Measurements from ENCODE around the gene SEMA5A.

The SEMA5A gene

GRCh38 chr5:9126490-9126889 lies 419.4 kb downstream of the SEMA5A start:
- H3K9ac ChIP-seq (ENCODE audit: low read depth, low read length), result no peak overlapping the region
- H3K27ac ChIP-seq (ENCODE audit: low read length), result no peak overlapping the region
- H3K27me3 ChIP-seq (ENCODE audit: insufficient read depth, low read length), result no peaks in the 10 kb centered on the region
- H3K4me1 ChIP-seq (ENCODE audit: insufficient read depth, low read length), result no peaks in the 10 kb centered on the region
- H3K4me3 ChIP-seq (ENCODE audit: low read length), result no peak overlapping the region
- H3K36me3 ChIP-seq (ENCODE audit: insufficient read depth, low read depth, low read length), result no peaks in the 10 kb centered on the region
- no peaks in the 10 kb centered on the region for H3K9me3 ChIP-seq (ENCODE audit: insufficient read depth, low read depth, low read length)

DNA sequence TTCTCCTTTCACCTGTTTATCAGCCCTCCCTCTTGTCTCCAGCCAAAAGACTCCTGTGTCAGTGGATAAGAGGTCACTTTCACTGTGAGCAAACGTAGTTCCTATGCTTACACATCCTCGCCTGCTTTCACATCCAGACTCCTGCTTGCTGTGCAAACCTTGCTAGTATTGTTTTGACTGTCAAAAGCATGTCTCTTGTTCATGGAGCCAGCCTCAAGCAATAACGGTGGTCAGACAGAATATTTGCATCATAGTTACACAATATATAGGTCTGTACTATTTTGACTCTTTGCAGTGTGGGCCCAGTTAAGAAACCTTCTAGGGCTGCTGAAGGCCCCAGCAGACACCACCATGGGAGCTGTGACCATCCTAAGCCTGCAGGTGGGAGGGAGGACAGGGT lies 420.0 kb downstream of the SEMA5A start:
- H3K9me3 ChIP-seq (ENCODE audit: insufficient read depth, low read depth, low read length), result no peaks in the 10 kb centered on the region
- H3K36me3 ChIP-seq (ENCODE audit: insufficient read depth, low read depth, low read length), result no peaks in the 10 kb centered on the region
- H3K4me3 ChIP-seq (ENCODE audit: low read length), result no peak overlapping the region
- no peaks in the 10 kb centered on the region for H3K4me1 ChIP-seq (ENCODE audit: insufficient read depth, low read length)
- no peak overlapping the region for H3K9ac ChIP-seq (ENCODE audit: low read depth, low read length)
- H3K27me3 ChIP-seq (ENCODE audit: insufficient read depth, low read length), result no peaks in the 10 kb centered on the region
- no peak overlapping the region for H3K27ac ChIP-seq (ENCODE audit: low read length)

DNA sequence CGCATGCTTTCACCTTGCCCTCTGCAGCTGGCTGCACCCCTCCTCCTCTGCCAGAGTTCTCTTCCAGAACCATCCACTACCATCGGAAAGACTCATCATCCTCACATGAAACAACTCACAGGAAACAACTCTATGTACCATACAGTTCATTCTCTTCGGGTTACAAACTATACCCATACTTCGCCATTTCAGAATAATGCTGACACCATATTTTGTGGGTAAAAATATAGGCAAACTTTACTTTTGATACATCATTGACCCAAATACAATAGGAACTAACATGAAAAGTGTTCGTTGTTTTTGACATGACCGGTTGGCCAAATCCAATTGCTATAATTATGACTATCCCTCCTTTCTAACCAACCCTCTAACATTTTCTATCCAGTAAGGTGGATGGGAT lies 421.0 kb downstream of the SEMA5A start:
- Histone ChIP-seq H3K27ac (ENCODE audit: low read length) (no peak overlapping the region), H3K4me3 (ENCODE audit: low read length) (no peak overlapping the region), H3K36me3 (ENCODE audit: insufficient read depth, low read depth, low read length) (no peaks in the 10 kb centered on the region), H3K9me3 (ENCODE audit: insufficient read depth, low read depth, low read length) (no peaks in the 10 kb centered on the region), H3K27me3 (ENCODE audit: insufficient read depth, low read length) (no peaks in the 10 kb centered on the region), H3K4me1 (ENCODE audit: insufficient read depth, low read length) (no peaks in the 10 kb centered on the region), H3K9ac (ENCODE audit: low read depth, low read length) (no peak overlapping the region)

DNA sequence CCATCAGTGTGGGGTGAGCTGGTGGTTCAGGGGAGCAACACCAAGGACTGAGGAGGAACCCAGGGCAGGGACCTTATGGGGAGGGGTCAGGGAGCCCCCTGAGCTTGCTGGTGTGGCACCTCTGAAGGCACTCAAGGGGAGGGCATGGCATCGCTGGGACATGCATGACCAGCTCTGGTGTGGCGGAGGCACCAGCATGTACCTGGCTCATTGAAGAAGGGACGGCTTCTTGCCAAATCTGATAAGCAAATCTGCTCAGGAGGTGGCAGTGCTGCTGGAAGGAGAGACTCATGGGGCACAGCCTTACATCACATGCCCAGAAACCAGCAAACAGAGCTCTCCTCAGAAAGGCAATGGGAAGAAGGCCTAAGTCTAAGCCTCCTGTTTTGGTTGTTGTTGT lies 421.8 kb downstream of the SEMA5A start:
- Histone ChIP-seq H3K4me3 (ENCODE audit: low read length) (no peak overlapping the region), H3K27me3 (ENCODE audit: insufficient read depth, low read length) (no peaks in the 10 kb centered on the region), H3K36me3 (ENCODE audit: insufficient read depth, low read depth, low read length) (no peaks in the 10 kb centered on the region), H3K9ac (ENCODE audit: low read depth, low read length) (no peak overlapping the region), H3K27ac (ENCODE audit: low read length) (no peak overlapping the region), H3K9me3 (ENCODE audit: insufficient read depth, low read depth, low read length) (no peaks in the 10 kb centered on the region), H3K4me1 (ENCODE audit: insufficient read depth, low read length) (no peaks in the 10 kb centered on the region)

DNA sequence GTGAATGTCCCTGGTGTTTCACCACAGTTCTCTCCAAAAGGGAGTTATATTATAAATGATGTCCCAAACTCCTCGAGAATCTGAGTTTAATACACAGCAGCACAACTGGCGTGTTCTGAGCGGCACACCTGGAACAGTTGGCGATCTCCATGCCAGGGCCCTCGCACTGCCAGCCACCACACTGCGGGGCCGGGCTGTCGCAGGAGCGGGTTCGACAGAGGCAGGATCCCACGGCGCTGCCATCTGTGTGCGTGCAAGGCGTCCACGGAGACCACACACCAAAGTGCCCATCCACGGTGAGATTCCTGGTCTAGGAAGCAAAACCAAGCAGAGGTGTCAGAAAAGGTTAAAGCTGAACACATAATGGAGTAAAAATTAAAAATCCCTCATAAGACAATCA lies 423.3 kb downstream of the SEMA5A start:
- no peaks in the 10 kb centered on the region for H3K36me3 ChIP-seq (ENCODE audit: insufficient read depth, low read depth, low read length)

GRCh38 chr5:9121597-9121996 lies 424.3 kb downstream of the SEMA5A start:
- H3K27me3 ChIP-seq (ENCODE audit: insufficient read depth, low read length), result no peaks in the 10 kb centered on the region
- H3K4me1 ChIP-seq (ENCODE audit: insufficient read depth, low read length), result no peaks in the 10 kb centered on the region
- H3K9me3 ChIP-seq (ENCODE audit: insufficient read depth, low read depth, low read length), result no peaks in the 10 kb centered on the region
- H3K9ac ChIP-seq (ENCODE audit: low read depth, low read length), result no peak overlapping the region
- H3K27ac ChIP-seq (ENCODE audit: low read length), result no peak overlapping the region
- no peak overlapping the region for H3K4me3 ChIP-seq (ENCODE audit: low read length)
- H3K36me3 ChIP-seq (ENCODE audit: insufficient read depth, low read depth, low read length), result no peaks in the 10 kb centered on the region

More for the DNA sequence above, 423.3 kb downstream of the SEMA5A start:
- no peak overlapping the region for H3K4me3 ChIP-seq (ENCODE audit: low read length)
- no peaks in the 10 kb centered on the region for H3K27me3 ChIP-seq (ENCODE audit: insufficient read depth, low read length)
- H3K27ac ChIP-seq (ENCODE audit: low read length), result no peak overlapping the region
- no peaks in the 10 kb centered on the region for H3K9me3 ChIP-seq (ENCODE audit: insufficient read depth, low read depth, low read length)
- no peak overlapping the region for H3K9ac ChIP-seq (ENCODE audit: low read depth, low read length)
- no peaks in the 10 kb centered on the region for H3K4me1 ChIP-seq (ENCODE audit: insufficient read depth, low read length)

GRCh38 chr5:9118852-9119251 lies 427.0 kb downstream of the SEMA5A start:
- H3K36me3 ChIP-seq (ENCODE audit: insufficient read depth, low read depth, low read length), result no peaks in the 10 kb centered on the region
- no peak overlapping the region for H3K9ac ChIP-seq (ENCODE audit: low read depth, low read length)
- no peaks in the 10 kb centered on the region for H3K9me3 ChIP-seq (ENCODE audit: insufficient read depth, low read depth, low read length)
- H3K27me3 ChIP-seq (ENCODE audit: insufficient read depth, low read length), result no peaks in the 10 kb centered on the region
- no peaks in the 10 kb centered on the region for H3K4me1 ChIP-seq (ENCODE audit: insufficient read depth, low read length)
- no peak overlapping the region for H3K27ac ChIP-seq (ENCODE audit: low read length)
- H3K4me3 ChIP-seq (ENCODE audit: low read length), result no peak overlapping the region

DNA sequence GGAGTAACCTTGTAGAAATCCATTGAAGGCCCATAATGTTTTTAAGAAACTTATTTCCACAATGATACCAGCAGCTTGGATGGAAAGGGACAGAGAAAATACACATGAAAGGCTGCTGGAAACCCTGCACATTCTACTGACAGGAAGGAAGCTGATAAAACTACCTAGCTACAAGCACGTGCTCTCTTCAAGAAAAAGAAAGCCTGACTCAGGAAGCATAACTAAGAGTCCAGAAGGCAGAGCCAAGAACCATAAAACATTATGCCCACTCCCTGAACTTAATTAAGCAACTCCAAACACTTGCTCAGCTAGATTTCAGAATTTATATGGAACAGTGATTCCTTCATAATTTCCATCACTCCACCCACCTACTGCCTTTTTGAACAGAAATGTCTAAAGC lies 430.8 kb downstream of the SEMA5A start:
- no peaks in the 10 kb centered on the region for H3K36me3 ChIP-seq (ENCODE audit: insufficient read depth, low read depth, low read length)
- H3K9ac ChIP-seq (ENCODE audit: low read depth, low read length), result no peak overlapping the region
- no peaks in the 10 kb centered on the region for H3K4me1 ChIP-seq (ENCODE audit: insufficient read depth, low read length)
- H3K27ac ChIP-seq (ENCODE audit: low read length), result no peak overlapping the region
- no peaks in the 10 kb centered on the region for H3K27me3 ChIP-seq (ENCODE audit: insufficient read depth, low read length)
- no peak overlapping the region for H3K4me3 ChIP-seq (ENCODE audit: low read length)
- H3K9me3 ChIP-seq (ENCODE audit: insufficient read depth, low read depth, low read length), result no peaks in the 10 kb centered on the region

DNA sequence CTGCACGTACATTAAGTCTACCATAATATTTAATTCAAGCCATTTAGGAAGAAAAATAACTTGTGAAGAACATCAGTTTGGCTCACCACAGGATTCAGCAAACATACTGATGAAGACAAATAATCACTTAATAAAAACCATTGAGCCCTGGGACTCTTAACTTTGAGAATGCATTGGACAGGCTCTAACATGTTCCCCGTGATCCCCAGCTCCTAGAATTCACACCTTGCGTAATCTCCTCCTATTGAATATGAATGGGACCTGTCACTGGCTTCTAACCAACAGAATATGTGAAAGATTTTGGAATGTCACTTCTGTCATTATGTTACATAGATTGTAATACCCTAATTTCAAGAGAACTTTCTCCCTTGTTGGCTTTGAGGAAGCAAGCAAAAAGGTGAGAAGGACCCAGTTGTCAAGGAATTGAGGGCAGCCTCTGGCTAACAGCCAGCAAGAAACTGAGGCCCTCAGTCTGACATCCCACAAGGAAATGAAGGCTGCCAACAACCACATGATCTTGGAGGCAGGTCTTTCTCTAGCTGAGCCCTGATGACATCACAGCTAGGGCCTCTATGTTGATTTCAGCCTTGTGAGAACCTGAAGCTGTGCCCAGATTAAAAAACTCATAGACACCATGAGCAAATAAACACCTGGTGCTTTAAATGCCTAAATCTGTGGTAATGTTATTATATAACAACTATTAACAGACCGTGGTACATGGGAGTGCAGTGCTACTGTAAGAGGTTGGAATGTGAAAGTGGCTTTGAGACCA lies 433.2 kb downstream of the SEMA5A start:
- H3K27ac ChIP-seq (ENCODE audit: low read length), result no peak overlapping the region
- no peaks in the 10 kb centered on the region for H3K27me3 ChIP-seq (ENCODE audit: insufficient read depth, low read length)
- no peaks in the 10 kb centered on the region for H3K9me3 ChIP-seq (ENCODE audit: insufficient read depth, low read depth, low read length)
- no peaks in the 10 kb centered on the region for H3K4me1 ChIP-seq (ENCODE audit: insufficient read depth, low read length)
- H3K9ac ChIP-seq (ENCODE audit: low read depth, low read length), result no peak overlapping the region
- H3K36me3 ChIP-seq (ENCODE audit: insufficient read depth, low read depth, low read length), result no peaks in the 10 kb centered on the region; the same call in 1 of the 2 replicates
- no peak overlapping the region for H3K4me3 ChIP-seq (ENCODE audit: low read length)

DNA sequence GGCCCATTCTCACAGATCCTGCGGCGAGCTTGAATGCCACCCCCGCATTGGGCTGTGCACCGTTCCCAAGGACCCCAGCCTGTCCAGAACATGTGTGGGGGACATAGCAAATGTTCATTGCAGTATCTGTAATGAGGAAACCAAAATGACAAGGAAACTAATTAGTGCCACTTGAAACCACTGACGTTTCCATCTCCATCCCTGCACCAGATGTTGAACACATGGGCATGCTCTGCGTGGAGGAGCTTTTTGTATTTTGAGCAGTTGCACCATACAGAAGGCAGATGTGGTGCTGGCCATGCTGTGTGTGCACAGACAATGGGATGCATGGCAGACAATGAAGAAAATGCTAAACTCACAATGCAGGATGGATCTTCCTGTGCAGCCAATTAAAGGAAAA lies 437.7 kb downstream of the SEMA5A start:
- Histone ChIP-seq H3K27ac (ENCODE audit: low read length) (no peak overlapping the region), H3K27me3 (ENCODE audit: insufficient read depth, low read length) (no peaks in the 10 kb centered on the region), H3K9ac (ENCODE audit: low read depth, low read length) (no peak overlapping the region), H3K4me1 (ENCODE audit: insufficient read depth, low read length) (no peaks in the 10 kb centered on the region), H3K9me3 (ENCODE audit: insufficient read depth, low read depth, low read length) (no peaks in the 10 kb centered on the region), H3K4me3 (ENCODE audit: low read length) (no peak overlapping the region), H3K36me3 (ENCODE audit: insufficient read depth, low read depth, low read length) (no peaks in the 10 kb centered on the region; the same call in 1 of the 2 replicates)

DNA sequence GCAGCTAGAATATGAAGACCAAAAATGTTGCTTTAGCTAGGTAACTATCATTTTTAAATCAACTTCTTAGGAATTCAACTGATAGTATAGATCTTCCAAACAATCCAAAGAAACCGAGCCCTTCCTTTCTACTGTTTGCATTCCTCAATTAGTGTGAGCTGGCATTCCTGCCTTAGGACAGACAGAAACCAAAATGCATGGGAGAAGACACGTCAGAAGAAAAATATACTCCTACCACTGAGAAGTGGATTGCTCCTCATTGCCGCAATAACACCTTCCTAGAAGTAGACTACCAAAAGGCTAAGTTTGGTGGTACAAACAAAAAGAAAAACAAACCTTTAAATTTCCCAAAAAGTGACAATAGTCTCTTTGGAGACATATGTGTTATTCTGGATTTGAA lies 440.0 kb downstream of the SEMA5A start:
- H3K4me3 ChIP-seq (ENCODE audit: low read length), result no peak overlapping the region
- no peak overlapping the region for H3K9ac ChIP-seq (ENCODE audit: low read depth, low read length)
- H3K27me3 ChIP-seq (ENCODE audit: insufficient read depth, low read length), result no peaks in the 10 kb centered on the region
- no peaks in the 10 kb centered on the region for H3K9me3 ChIP-seq (ENCODE audit: insufficient read depth, low read depth, low read length)
- H3K27ac ChIP-seq (ENCODE audit: low read length), result no peak overlapping the region
- no peaks in the 10 kb centered on the region; the same call in 1 of the 2 replicates for H3K36me3 ChIP-seq (ENCODE audit: insufficient read depth, low read depth, low read length)
- H3K4me1 ChIP-seq (ENCODE audit: insufficient read depth, low read length), result no peaks in the 10 kb centered on the region

DNA sequence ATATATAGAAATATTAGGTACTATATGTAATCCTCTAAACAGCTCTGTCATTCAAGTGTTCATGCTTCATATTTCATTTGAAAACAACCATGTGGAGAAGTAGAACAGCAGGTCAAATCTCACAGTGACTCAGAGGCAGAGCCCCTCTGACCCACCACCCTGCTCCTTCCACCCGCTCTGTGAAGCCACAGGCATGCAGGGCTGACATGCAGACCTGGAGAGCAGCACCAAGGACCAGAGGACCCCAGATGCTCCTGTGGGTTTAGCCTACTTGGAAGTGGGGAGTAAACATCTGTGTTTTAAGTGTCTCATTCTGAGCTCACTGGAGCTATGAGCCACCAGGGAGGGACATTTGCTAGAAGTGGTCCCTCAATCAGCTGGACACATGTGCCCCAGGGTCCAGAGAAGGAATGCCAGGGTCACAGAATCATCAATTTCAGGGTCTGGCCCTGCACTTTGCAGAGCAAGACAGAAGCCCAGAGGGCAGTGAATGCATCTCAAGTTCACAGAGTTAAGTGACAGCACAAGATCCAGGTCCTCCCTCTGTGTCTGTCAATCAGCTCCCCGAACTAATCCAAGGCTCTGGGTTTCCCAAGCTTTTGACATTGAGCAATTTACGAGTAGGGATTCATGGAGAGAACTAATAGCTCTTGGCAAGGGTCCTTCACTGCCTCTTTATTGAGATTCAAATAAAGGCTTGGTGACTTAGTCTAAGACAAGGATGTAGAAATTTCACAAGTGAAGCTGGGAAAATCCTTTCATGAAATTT lies 441.1 kb downstream of the SEMA5A start:
- Histone ChIP-seq H3K9me3 (ENCODE audit: insufficient read depth, low read depth, low read length) (no peaks in the 10 kb centered on the region), H3K4me3 (ENCODE audit: low read length) (no peak overlapping the region), H3K27me3 (ENCODE audit: insufficient read depth, low read length) (no peaks in the 10 kb centered on the region), H3K4me1 (ENCODE audit: insufficient read depth, low read length) (no peaks in the 10 kb centered on the region), H3K9ac (ENCODE audit: low read depth, low read length) (no peak overlapping the region), H3K36me3 (ENCODE audit: insufficient read depth, low read depth, low read length) (no peaks in the 10 kb centered on the region; the same call in 1 of the 2 replicates), H3K27ac (ENCODE audit: low read length) (no peak overlapping the region)
